Measurements from ENCODE around the gene HLCS. TPM values are rescaled to one million over a fixed set of nuclear protein-coding genes. Genes with fewer than 3 reads are reported as not detected.

HLCS gene
- total RNA-seq, 4 donors from 2014 or later = 3.1 to 19.4 (median 8.9) TPM

DNA sequence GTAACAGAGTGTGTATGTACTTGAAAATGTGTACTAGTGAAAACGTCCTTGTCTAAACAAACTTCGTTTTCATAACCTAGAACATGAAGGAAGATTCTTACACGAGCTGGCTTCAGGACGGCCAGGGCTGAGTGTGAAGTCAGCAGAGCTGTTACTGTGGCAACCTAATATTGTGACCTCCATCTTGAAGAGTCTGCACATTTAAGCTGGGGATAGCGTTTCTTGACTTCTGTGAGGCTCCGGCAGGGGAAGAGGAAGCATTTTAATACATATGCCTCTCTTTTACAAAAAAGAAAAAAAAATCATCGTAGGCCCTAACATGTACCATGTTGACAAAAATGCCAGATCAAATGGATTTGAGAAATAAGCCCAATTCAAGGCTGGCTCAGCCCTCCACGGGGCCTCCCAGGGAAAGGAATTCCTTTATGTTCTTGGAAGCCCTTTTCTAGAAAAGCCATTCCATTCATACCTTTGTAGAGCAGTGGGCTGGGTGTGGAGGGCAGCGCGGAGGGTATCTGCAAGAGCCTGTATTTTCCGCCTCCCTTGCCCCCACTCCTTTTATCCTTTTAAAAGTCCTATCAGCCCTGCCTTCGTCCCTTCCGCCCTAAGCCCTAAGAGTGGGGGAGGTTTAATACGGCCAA is 216.4 kb downstream of the HLCS start:
- WGBS, 2 donors = 68 to 74% methylated on average over 14 of the region's 14 CpGs
- DNase-seq (ENCODE audit: low spot score in 2 of 2) = no peak
- no peak for TF ChIP-seq POLR2A (IDR thresholded peaks at IDR 0.05)
- no peak overlapping the region for H3K4me3 ChIP-seq (ENCODE audit: low read depth, poor library complexity, severe bottlenecking)
- intact Hi-C loops (cut with DNase I; ENCODE audit: low total_unique reads) = loop anchor here (10.0 kb wide), 1 partner anchor 175 kb away; no protein-coding TSS in a partner anchor

DNA sequence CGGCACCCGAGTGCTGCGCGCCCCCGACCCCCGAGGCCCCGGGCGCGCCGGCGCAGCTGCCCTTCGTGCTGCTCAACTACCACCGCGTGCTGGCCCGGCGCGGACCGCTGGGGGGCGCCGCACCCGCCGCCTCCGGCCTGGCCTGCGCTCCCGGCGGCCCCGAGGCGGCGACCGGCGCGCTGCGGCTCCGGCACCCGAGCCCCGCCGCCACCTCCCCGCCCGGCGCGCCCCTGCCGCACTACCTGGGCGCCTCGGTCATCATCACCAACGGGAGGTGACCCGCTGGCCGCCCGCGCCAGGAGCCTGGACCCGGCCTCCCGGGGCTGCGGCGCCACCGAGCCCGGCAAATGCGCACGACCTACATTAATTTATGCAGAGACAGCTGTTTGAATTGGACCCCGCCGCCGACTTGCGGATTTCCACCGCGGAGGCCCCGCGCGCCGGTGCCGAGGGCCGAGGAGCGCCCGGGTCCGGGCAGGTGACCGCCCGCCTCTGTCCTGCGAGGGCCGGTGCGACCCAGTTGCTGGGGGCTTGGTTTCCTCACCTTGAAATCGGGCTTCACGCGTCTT is 218.6 kb downstream of the HLCS start:
- intact Hi-C loops (cut with DNase I; ENCODE audit: low total_unique reads) = loop anchor here (10.0 kb wide), 1 partner anchor 177 kb away; no protein-coding TSS in a partner anchor
- no peak for DNase-seq (ENCODE audit: low spot score in 2 of 2)
- TF ChIP-seq CTCF (IDR thresholded peaks at IDR 0.05) (no peak), POLR2A (IDR thresholded peaks at IDR 0.05) (no peak)
- H3K4me3 ChIP-seq (ENCODE audit: low read depth, poor library complexity, severe bottlenecking) = no peak overlapping the region
- 22 to 31% methylated on average over 11 to 22 of the region's 80 CpGs for WGBS, 2 donors

GRCh38 chr21:36747041-36747814 is 219.2 kb downstream of the HLCS start:
- intact Hi-C loops (cut with DNase I; ENCODE audit: low total_unique reads) = loop anchor here (10.0 kb wide), 1 partner anchor 178 kb away; no protein-coding TSS in a partner anchor
- TF ChIP-seq POLR2A (IDR thresholded peaks at IDR 0.05) = no peak
- no peak for TF ChIP-seq CTCF (IDR thresholded peaks at IDR 0.05)
- H3K4me3 ChIP-seq (ENCODE audit: low read depth, poor library complexity, severe bottlenecking) = no peak overlapping the region
- 23 to 28% methylated on average over 31 to 32 of the region's 62 CpGs for WGBS, 2 donors
- no peak for DNase-seq (ENCODE audit: low spot score in 2 of 2)

DNA sequence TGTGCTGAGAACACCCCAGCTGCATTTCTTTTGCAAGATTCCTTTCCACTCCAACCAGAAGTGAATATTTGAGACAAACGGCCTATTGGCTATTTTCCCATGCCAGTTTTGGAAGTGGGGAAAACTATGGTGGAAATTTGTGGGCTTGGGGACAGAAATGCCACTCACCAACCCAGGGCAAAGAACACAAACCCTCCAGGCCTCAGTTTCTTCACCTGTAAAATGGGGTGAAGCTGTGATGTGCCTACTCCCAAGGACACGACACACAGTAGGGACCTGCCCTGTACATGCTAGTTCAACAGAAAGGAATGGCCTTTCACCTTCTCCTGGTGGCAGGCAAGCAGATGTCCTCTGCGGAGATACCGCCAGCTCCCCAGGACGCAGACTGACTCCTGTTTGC is 221.0 kb downstream of the HLCS start:
- 81 to 84% methylated on average over 5 of the region's 5 CpGs for WGBS, 2 donors
- intact Hi-C loops (cut with DNase I; ENCODE audit: low total_unique reads) = loop anchor here (10.0 kb wide), 1 partner anchor 179 kb away; no protein-coding TSS in a partner anchor
- no peak for TF ChIP-seq POLR2A (IDR thresholded peaks at IDR 0.05)
- TF ChIP-seq CTCF (IDR thresholded peaks at IDR 0.05) = no peak
- H3K4me3 ChIP-seq (ENCODE audit: low read depth, poor library complexity, severe bottlenecking) = no peak overlapping the region
- no peak for DNase-seq (ENCODE audit: low spot score in 2 of 2)

GRCh38 chr21:36744560-36745231 is 221.8 kb downstream of the HLCS start:
- no peak overlapping the region for H3K4me3 ChIP-seq (ENCODE audit: low read depth, poor library complexity, severe bottlenecking)
- 53 to 57% methylated on average over 29 to 30 of the region's 30 CpGs for WGBS, 2 donors
- TF ChIP-seq CTCF (IDR thresholded peaks at IDR 0.05) (no peak), POLR2A (IDR thresholded peaks at IDR 0.05) (no peak)
- intact Hi-C loops (cut with DNase I; ENCODE audit: low total_unique reads) = loop anchor here (10.0 kb wide), 1 partner anchor 180 kb away; no protein-coding TSS in a partner anchor
- DNase-seq (ENCODE audit: low spot score in 2 of 2) = no peak
